ENCODE measurements around the gene CAVIN2.

CAVIN2 gene

GRCh38 chr2:191838526-191838925 lies 8.4 kb downstream of the CAVIN2 start:
- DNase-seq: no peak

DNA sequence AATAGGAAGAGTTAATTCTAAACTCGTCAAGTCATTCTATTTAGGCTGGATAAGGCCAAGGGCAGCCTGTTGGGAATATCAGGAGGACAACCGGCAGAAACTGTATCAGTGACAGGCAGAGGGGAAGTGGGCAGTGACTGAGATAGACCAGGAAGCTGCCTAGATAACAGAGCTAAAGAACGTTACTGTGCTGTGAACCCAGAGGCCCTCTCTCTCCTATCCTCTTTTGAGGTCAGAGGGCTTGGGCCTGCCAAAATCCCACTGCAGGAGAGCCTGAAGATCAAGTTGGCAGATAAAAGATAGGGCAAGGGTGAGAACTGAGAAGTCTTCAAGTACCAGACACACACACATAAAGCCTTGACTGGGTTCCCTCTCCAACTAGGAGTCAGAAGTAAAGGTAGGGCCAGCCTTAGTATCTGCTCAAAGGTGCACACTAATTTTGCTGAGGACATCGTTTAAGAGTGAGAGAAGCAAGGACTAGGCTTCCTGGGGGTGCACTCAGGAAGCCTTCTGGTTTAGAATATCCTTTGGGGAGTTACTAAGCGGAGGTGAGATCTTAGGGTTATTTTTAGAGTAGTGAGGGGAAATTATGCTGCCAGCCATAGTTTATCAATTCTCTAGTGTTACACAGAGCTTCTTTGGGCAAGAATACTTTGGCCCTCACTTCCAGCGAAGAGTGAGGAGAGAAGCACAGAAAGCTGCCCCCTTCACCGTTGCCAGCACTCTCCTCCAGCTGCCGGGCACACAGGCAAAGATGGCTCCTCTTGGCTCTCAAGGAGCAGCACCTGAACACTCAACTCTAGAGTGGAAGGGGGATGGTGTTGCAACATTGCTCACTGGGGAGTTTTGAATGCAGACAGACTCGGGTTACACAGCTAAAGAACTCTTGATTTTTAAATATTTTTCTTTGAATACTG lies 9.8 kb downstream of the CAVIN2 start:
- no peak for DNase-seq

- DNase-seq: no peak
These were observed 10.4 kb downstream of the CAVIN2 start for GRCh38 chr2:191836471-191836852.

DNA sequence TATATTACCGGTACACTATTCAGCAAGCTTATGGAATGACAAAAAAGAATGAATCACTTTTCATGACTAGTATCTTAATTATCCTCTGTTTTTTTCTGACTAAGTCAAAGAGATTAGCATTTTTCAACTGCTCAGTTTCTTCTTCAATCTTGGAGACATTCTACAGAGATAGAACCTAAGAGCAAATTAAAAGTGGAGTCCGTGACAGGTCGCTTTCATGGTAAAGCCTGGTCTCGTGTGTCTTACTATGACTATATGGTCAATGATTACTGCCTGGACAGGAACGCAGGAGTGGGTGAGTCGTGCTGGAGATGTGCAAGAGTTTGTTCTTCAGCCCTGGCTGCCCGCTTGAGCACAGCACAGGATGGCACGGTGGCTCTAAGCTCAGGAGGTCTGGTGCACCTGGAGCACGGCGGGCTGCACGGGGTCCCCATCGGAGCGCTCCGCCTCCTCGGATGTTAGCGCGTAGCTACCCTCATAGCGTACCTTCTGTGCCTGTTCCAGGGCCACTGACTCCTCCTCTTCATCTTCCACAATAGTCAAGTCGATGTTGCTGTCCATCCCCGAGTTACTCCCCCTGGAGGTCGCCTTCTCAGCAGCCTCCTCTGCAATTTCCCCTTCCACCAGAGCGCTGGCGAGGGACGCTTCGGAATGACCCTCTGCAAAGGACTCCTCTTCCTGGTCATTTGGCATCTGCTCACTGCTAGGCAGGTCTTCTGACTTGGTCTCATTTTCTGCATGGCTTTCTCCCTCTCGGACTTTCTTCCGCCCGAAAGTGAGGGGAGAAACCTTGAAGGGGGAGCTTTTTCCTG lies 11.1 kb downstream of the CAVIN2 start:
- no peak for DNase-seq

- DNase-seq: no peak
These were observed 11.8 kb downstream of the CAVIN2 start for GRCh38 chr2:191835100-191835499.

DNA sequence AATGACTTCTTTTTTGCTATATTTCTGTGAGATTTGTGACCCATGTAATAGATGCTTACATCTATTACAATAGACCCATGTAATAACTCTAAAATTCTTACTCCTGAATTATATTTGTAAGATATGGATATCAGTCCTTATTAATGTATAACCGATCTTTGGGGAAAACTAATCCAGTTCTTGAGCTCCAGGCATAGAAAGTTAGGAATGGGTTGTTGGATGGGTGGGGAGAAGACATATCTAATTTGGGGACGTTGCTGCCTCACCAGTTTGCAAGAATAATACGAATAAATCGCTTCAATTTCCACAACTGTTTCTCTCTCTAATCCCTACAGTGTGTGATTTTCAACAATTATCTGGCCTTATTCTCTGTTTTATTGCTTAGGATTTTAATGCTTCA lies 13.5 kb downstream of the CAVIN2 start:
- no peak for DNase-seq

DNA sequence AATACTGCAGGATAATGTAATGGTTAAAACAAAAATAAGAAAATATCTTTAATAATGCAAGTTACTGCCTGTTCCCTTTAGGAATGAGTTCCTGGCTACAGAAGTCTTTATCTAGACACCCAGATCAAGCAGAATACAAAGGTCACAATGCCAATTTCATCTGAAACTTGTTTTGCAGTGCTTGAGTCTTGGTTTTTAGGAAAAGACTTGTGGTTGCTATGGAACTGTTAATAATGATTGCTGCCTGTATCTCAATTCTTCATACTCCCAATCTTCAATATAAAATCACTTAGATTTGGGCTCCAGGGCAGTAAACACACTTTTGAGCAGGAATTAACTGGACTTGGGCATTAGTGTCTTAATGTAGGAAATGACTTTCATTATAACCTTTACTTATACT lies 14.2 kb downstream of the CAVIN2 start:
- DNase-seq: no peak

GRCh38 chr2:191831410-191831994 lies 15.4 kb downstream of the CAVIN2 start:
- DNase-seq: no peak

DNA sequence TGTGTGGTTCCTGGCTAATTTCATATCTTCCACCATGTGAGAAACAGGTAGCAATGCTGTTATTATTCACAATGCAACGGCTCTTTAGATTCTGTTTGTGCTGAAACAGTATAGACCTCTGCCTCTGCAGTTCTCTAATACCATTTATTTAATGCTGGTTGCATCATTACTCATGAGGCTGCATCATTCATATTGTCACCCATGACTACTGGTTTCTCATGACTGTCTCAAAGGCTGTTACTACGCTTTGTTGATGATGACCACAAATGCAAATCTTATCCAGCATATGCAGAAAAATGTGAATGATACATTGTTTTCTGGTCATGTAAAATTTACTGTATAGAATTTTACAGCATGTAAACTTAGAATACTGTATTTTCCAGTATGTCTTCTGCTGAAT lies 22.5 kb downstream of the CAVIN2 start:
- no peak for DNase-seq

- DNase-seq: no peak
These were observed 25.8 kb downstream of the CAVIN2 start for GRCh38 chr2:191821078-191821477.

DNA sequence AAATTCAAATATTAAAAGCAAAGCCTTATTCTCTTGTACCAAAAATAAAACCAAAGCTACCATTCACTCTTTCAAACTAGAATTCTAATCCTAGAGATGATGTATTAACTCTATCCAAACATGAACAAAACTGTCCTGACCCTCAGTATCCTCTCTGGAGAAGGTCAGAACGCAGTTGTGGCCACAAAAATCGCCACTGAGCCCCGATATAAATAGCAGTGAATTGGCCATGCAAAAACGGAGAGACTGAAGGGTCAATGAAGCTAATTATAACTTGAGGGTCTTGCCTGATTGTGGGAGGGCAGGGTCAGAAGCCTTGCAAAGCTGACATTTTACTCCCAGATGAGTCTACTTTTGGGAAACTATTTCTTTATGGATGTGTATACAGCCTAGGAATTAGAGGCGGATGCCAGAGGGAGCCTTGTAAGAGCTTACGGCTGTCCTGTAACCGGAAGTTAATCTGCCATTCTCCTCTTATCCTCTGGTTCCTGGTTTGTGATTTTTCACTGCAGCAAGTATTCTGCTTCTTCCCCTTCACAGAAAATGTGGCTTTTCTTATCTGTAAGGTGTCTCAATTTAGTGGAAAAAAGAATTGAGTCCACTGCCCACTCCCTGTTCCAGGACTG lies 28.1 kb downstream of the CAVIN2 start:
- DNase-seq: no peak

GRCh38 chr2:191818133-191818532 lies 28.8 kb downstream of the CAVIN2 start:
- DNase-seq: no peak

GRCh38 chr2:191815010-191815409 lies 31.9 kb downstream of the CAVIN2 start:
- no peak for DNase-seq

DNA sequence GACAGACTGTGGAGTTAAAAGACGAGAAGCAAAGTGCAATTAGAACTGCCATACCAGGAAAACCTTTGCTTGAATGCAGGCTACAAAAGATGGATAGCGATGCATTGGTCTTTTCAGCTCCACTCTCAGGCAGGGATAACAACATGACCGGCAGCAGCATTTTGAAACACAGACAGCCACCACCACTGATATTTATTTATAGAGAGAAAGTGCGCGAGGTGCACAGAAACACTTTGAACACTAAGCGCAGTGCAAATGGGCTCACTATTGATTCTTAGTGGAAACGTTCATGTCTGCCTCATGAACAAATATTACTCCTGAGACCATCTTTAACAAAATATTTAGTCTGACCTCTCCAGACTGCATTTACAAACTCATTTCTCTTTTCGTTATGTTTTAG lies 32.9 kb downstream of the CAVIN2 start:
- no peak for DNase-seq

DNA sequence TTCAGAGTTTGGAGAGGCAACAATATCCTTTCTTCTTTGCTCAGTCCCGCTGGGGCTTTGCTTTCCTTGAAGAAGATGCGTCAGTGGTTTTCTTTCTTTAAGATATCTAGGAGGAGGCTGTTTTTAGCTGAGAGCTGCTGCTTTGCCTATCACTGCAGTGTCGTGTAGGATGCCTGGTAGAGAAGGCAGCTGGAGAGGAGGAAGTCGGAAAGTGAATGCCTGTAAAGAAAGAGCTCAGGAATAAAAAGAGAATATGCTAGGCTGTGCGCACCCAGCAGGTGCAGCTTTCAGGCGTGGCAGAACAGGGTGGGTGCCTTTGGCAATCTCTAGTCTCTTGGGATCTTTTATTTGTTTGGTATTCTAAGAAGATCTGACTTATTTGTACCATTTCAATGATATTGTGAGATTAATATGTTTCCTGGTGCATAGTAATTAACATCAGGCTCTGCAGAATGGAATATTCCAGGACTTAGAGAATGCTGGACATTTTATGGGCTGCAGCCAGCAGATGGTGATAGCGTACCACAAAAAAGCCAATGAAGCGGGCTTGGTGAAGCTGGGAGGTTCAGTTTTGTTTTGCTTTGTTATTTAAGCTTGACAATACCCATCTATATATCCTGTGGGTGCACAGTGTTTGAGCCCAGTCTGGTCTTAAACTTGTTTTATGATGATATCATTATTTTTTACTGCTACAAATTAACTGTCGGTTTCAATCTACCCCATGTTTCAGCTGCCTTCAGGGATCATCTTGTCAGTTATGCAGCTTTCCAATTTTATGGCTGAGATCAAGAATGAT lies 34.9 kb downstream of the CAVIN2 start:
- peak; percentile 28 for DNase-seq

DNA sequence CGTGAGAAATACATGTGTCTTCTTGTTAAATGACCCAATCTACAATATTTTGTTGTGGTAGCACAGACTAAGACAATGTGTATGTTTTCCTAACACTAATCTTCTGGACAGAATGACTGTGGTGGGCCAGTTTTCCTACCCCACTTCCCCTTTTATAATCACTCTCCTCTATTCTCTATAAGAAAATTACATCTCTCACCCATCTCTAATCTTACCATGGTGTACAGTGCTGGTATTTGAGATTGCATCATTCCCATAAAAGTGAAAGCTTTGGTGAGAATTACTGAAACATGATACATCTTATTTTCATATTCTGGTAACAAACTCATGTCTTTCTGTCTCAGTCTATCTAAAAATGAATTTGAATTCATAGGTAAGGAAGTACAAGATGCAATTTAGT lies 40.5 kb downstream of the CAVIN2 start:
- DNase-seq: no peak

DNA sequence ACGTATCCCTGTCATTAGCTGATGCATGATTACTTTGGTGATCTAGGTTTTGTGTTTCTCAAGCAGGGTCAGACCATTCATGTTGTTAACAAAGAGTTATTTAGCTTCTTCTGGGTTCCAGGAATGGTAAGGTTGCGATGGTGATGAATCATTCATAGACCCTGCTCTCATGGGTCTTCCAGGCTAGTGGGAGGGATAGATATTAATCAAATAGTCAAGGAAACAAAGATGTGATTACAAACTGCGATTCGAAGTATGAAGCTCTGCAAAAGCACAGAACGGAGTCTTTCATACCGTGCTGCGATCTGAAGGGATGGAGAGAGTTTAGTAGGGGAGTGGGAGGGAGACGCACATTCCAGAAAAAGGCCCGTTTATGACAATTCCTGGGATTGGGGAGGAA lies 42.1 kb downstream of the CAVIN2 start:
- no peak for DNase-seq

- no peak for DNase-seq
These were observed 43.9 kb downstream of the CAVIN2 start for GRCh38 chr2:191803007-191803406.

GRCh38 chr2:191802180-191802579 lies 44.7 kb downstream of the CAVIN2 start:
- no peak for DNase-seq

- DNase-seq: no peak
These were observed 46.0 kb downstream of the CAVIN2 start for GRCh38 chr2:191800874-191801273.

DNA sequence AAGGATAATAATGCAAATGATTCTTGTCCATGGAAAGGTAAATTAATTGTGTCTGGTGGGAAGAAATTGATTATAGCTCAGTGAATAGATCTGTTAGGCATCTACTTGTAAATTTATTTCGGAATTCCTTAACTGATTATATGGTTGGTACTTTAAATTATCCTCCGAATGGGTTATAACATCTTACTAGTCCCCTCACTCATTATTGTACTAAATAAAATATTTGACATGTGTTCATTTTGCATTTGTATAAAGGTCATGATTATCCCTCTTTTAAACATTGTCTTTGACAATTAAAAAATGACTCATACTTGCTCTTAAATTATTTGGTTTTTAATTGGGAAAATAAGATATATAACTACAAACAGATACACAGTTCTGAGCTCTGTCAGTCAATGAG lies 47.4 kb downstream of the CAVIN2 start:
- DNase-seq: no peak

Measured in CD4-positive, alpha-beta T cell treated with Interleukin-10 for 1 hour (primary cell).